ENCODE data around the gene C1orf35.
"Not testable (repeated sequence)": the region's sequence is repeated elsewhere in the genome, so short reads cannot be mapped to it uniquely, and the experiment has no call there.

The C1orf35 gene

DNA sequence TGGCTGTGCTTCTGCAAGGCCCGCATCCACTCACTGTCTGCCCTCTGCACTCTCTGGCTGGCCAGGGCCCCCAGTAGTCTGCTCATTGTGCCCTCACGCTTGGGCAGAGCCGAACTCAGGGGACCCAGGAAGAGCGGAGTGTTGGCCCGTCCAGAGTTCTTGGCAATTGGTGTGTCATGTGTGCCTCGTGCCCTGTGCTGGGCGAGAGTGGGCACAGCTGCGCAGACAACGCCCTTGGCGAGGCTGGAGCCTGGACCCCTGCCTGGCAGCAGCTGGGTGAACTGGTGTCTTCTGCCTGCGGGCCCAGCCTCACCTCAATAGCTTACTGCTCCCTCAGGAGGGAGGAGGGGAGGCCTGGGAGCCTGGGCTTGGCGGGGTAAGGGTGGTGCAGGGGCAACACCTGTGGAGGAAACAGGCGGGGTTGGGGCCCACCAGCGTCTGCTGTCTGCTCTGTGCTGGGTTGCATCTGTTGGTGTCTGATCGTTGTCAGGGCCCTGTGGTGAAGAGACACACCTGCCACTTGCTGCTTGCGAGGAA lies 39.1 kb upstream of the C1orf35 start:
- no peak for DNase-seq (ENCODE audit: low read depth)

GRCh38 chr1:228141226-228142044 lies 38.3 kb upstream of the C1orf35 start:
- DNase-seq (ENCODE audit: low read depth): no peak

GRCh38 chr1:228140724-228141225 lies 37.6 kb upstream of the C1orf35 start:
- no peak for DNase-seq (ENCODE audit: low read depth)

DNA sequence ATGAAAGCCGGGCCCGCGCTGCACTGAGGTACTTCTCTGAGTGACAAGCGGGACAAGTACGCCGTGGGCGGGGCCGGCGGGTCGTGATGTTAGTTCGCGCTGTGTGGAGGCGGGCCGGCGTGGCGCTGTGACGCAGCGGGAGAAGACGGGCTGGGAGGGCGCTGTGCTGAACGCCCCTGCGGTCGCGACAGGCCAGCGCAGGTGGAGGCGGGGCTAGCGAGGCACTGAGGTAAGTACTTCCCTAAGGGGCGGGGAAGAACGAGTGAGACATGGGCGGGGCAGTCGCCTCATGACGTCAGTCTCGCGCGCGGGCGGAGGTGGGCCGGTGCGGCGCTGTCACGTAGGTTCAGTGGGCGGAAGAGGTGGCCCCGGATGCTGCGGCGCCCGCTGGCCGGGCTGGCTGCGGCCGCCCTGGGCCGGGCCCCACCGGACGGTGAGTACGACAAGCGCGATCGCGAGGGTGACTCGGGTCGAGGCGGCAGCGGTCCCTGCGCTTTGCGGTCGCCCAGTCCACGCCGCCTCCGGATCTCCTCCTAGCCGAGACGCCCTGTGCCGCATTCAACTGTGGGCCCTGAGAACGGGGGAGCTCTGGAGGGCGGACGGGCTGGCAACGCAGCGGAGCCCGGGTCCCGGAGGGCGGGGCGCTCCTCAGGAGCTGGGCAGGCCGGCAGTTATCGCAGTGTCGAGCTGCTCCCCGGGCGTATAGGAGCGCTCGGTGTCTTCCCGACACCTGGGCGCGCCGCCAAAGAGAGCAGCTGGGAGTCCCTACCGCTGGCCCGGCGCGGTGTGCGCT lies 37.0 kb upstream of the C1orf35 start, which contains the start of gene GUK1:
GUK1 (plus strand) TSS at position 349 of the 793 bp plus-strand sequence; CDS start at position 373, 24 bp downstream.
- peak; percentile 100 for DNase-seq (ENCODE audit: low read depth)

GRCh38 chr1:228139406-228139930 lies 36.3 kb upstream of the C1orf35 start:
- DNase-seq (ENCODE audit: low read depth): no peak

GRCh38 chr1:228136901-228137300 lies 33.8 kb upstream of the C1orf35 start:
- DNase-seq (ENCODE audit: low read depth): no peak

GRCh38 chr1:228134591-228134990 lies 31.5 kb upstream of the C1orf35 start:
- no peak for DNase-seq (ENCODE audit: low read depth)

DNA sequence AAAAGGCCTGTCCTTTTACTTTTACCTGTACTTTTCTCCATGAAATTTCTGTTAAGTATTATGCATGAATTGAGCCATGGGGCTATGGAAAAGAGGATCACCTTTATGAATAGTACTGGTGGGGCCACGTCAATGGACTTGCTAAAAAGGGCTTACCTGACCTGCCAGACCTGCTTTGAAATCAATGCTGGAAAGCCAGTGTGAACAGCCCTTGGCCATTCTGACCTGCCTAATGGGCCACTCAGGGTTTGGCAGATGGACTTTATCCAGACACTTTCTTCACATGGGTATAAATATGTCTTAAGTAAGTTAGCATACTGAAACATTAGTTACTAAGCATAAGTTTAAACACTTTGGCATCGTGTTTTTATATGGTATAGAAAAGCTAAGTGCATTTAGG lies 28.6 kb upstream of the C1orf35 start:
- no peak for DNase-seq (ENCODE audit: low read depth)

- no peak for DNase-seq (ENCODE audit: low read depth)
Measured at GRCh38 chr1:228125185-228125584, 22.1 kb upstream of the C1orf35 start.

DNA sequence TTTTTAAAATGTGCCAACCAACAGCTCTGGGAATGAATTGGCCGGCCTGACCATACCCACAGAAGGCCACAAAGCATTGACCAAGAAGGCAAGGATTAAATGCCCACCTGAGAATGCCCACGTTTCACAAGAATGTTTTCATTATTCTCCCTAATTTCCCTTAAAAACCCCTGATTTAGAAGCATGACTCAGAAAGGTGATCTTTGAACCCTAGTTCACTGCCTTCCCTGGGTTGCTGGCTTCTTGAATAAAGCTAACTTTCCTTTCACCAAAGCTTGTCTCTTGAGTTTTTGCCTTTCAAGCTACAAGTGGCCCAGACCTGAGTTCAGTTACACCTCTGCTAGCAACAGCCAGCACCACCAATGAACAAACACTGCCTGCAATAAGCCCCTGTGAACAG lies 20.4 kb upstream of the C1orf35 start:
- DNase-seq (ENCODE audit: low read depth): no peak

DNA sequence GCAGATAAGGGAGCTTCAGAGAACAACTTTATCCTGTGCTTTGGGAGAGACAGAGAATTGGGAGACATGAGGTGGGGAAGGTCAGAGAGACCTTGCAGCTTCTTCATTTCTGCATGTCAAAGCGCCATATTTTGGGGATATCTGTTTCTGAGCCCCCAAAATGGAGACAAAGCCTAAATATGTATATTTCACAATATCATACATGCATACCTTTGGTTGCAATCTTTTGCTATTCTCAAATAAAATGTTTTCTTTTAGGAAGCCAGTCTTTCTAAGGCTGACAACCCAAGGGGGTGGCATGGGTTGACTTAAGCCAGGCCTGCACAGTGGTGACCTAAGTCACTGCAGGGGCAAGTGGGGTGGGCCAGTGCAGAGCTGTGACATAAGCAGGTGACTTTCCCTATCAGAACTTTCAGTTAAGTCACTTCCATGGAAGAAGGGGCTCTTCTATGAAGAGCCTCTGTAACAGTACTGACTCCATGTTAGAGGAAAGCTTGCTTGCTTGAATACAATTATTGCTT lies 19.9 kb upstream of the C1orf35 start:
- DNase-seq (ENCODE audit: low read depth): no peak

- no peak for DNase-seq (ENCODE audit: low read depth)
Measured at GRCh38 chr1:228120857-228121489, 17.8 kb upstream of the C1orf35 start.

GRCh38 chr1:228120351-228120750 lies 17.2 kb upstream of the C1orf35 start:
- no peak for DNase-seq (ENCODE audit: low read depth)

DNA sequence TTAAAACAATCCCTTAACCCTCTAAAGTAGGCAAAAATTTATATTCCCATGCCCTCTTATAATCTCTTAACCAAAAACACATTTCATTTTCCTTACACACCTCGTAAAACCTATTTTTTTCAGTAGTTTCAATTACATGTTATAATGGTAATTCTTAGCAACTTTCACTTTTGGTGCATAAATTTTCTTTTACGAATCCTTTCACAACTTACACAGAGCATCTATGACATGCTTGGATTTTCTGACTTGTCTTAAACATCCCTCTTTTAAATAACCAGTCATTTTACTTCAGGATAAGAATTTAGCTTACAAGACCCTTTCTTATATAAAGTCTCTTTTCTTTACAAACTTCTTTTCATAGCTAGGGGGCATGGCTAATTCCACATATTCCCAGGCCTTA lies 14.9 kb upstream of the C1orf35 start:
- DNase-seq (ENCODE audit: low read depth): no peak

DNA sequence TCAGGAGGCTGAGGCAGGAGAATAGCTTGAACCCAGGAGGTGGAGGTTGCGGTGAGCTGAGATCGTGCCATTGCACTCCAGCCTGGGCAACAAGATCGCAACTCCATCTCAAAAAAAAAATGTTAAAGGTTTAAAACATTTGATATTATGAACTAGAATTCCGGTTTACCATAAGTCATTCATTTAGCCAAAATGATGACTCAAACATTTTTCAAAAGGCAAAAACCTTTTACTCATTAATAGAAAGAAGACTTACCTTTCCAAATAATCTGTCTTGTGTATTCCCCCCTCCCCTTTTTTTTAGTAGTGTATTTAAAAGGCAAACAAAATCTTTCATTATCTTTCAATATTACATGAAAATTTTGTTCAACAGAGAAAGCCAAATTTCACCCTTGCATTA lies 14.2 kb upstream of the C1orf35 start:
- DNase-seq (ENCODE audit: low read depth): no peak

DNA sequence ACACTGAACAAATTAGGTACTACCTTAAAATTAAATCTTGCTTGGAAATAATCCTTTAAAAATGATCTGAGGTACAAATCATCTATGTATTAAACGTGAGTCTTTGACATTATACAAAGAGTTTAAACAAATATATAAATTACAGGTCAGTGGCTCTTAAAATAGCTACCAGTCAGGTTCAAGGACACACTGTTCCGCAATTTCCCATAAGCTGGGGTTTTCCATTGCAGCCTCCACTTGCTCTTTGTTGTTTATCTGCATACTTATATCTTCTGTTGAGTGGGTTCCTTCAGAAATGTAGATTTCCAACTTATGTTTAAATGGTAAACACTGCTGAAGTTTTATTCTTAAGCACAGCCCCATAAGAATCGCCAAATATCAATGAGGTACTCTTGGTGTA lies 11.7 kb upstream of the C1orf35 start:
- DNase-seq (ENCODE audit: low read depth): no peak

GRCh38 chr1:228112617-228113016 lies 9.5 kb upstream of the C1orf35 start:
- no peak for DNase-seq (ENCODE audit: low read depth)

- no peak for DNase-seq (ENCODE audit: low read depth)
Measured at GRCh38 chr1:228112167-228112566, 9.0 kb upstream of the C1orf35 start.

DNA sequence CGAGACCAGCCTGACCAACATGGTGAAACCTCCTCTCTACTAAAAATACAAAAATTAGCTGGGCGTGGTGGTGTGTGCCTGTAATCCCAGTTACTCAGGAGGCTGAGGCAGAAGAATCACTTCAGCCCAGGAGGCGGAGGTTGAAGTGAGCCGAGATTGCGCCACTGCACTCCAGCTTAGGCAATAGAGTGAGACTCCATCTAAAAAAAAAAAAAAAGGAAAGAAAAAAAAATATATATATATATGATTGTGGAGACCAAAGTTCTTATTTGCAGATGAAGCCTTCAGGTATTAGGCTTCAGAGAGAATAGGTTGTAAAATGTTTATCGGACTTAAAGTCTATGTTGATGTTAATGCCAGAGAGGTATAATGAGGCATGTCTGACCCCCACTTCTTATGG lies 8.2 kb upstream of the C1orf35 start:
- not testable (repeated sequence) for DNase-seq (ENCODE audit: low read depth)

DNA sequence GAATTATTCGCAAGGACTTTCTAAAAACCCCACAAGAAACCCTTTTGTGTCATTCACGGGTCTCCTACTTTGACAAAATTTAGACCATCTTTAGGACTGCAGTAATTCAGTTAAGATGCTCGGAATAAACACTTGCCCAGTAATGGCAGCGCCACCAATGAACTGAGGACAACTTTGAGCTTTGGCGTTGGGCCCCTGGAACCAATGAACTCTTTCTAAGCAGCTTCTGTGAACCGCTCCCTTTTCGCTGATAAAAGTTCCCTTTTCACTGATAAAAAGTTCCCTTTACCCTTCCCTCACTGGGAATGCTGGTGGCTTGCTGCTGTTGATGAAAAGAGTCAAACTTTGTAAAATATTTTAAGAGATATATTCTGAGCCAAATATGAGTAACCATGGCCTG lies 7.4 kb upstream of the C1orf35 start:
- DNase-seq (ENCODE audit: low read depth): no peak

DNA sequence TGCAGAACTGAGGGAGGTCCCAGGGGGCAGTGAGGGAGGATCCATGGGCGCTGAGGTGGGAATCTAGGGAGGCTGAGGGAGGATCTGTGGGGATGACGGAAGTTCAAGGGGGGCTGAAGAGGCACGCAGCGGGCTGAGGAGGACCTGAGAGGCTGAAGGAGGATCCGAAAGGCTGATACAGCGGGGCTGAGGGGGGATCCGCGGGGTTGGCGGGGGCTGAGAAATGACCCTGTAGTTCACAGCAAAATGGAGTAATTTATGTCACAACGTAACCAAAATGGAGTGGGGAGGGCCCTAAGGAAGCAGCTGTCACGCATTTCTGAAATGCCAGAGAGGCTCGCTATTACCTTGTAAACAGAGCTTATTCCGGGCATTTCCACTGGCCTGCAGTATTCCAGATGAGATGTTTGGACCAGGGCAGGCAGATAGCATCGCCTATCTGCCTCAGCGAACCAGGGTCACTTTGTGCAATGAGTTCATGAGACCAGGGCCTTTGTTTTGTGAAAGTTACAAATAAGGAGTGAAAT lies 6.9 kb upstream of the C1orf35 start:
- no peak for DNase-seq (ENCODE audit: low read depth)
